Activated T-cell treated with anti-CD3 and anti-CD28 coated beads for 4 hours (primary cell): Measurements from ENCODE around the gene AURKAIP1.

ENCODE experiments used
- DNase-seq: peaks from one replicate; pipeline ENCODE4 v3.0.0-alpha.2; 2020

AURKAIP1 gene

DNA sequence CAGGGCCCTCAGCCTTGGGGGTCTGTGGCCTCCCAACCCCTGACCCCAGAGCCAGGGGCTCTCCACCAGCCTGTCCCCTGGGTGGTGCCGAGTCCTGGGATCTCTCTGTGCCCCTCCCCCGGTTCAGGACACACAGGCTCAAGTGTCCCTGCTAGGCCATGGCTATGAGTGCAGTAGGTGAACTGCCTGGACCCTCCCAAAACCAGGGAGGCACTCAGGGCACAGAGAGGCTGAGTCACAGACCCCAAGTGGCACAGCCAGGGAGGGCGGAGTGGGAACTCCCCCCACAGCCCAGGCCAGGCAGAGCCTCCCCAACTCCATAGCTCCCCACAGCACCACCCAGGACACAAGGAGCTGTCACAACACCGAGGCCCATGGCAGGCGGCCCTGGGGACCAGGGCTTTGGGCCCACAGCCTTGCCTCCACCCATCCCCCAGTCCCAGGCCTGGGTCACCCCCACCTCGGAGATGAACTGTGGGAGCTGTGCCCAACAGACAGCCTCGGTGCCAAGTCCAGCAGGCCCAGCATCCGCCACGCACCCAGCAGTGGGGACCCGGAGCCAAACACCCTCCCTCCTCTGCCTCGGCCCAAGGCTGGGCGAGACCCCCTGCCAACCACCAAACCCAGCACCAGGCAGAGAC is 29.0 kb downstream of the AURKAIP1 start:
- DNase-seq: no peak

DNA sequence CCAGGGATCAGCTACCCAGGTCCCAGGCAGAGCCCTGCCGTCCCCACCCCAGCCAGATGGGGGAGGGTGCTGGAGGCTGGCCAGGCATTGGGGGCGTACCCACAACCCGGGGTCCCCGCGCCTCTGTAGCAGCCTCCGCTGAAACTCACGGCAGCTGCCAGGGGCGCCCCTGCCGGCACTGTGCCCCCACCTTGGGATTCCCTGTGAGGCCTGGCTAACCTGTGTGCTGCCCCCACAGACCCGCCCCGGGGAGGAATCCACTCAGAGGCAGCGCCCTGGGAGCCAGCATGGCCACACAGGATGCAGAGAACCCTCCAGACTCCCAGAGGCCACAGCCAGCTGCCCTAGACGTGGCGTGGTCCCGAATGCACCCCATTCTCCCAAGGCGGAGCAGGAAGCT is 29.6 kb downstream of the AURKAIP1 start:
- no peak for DNase-seq

DNA sequence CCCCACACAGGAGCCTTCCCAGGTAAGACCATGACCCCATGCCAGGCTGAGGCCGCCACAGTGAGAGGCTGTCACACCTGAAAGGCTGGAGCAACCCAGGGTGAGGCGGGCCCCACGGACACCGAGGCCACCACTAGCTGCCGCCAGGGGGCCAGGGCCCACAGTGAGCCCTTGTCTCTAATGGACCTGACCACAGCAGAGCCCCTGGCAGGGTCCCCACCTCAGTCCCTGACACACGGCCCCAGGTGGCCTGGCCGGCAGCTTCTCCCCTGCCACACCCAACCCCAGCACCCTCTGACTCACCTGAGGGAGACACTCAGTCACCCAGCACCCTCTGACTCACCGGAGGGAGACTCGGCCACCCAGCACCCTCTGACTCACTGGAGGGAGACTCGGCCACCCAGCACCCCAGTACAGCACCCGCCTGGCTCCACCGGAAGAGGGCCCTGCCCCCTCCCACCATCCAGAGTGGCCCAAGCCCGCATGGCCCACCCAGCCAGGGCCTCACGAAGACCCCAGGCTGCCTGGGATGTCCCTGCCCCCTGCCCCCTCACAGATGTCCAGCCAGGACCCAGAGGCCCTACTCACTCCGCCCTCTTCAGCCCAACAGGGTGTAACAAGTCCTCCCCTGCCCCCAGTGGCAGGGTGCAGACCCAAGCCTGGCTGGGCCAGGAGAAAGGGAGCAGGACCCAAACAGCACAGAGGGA is 30.2 kb downstream of the AURKAIP1 start:
- DNase-seq: peak; percentile 31

DNA sequence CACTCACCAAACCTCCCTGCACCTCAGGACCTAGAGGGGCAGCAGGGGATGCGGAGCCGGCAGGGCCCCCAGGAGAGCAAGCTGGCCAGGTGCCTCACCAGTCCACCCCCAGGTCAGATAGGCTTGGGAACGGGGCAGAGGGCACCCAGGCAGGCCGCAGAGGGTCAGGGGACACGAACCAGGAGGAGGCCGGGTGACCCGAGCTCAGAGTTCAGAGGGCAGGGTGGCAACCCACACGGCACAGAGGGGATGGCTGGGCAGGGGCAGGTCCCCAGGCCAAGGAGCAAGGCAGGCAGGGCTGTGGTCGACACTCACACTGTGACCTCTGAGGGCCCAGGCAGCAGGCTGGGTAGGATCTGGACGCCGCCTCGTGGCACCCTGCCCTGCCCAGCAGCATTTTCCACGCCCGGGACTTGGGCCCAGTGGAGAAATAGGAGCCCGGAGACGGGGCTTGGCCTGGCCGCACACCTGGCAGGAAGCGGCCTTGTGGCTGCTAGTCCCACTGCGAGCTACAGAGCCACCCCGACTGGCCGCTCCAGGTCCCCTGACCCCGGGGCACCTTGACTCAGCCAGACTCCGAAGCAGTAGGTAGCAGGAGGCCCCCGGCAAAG is 31.1 kb downstream of the AURKAIP1 start:
- no peak for DNase-seq

DNA sequence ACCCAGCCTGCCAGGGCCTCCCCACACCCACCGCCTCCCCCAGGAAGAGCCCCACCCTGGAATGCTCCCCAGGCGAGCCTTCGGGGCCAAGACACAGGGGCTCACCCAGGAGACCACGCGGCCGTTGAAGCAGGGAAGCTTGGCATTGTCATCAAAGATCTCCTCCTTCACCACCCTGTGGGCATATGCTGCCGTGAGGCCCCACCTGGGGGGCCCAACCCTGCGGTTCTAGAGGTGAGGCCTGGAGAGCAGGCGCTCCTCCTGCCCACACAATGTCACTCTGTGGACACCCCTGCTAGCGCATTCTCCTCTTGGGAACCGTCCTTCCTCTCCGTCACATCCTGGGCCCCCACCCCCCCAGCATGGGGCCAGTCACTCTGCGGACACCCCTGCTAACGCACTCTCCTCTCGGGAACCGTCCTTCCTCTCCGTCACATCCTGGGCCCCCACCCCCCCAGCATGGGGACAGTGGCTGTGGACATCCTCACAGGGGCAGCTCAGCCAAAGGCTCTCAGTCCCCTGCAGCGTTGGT is 32.4 kb downstream of the AURKAIP1 start:
- DNase-seq: no peak

DNA sequence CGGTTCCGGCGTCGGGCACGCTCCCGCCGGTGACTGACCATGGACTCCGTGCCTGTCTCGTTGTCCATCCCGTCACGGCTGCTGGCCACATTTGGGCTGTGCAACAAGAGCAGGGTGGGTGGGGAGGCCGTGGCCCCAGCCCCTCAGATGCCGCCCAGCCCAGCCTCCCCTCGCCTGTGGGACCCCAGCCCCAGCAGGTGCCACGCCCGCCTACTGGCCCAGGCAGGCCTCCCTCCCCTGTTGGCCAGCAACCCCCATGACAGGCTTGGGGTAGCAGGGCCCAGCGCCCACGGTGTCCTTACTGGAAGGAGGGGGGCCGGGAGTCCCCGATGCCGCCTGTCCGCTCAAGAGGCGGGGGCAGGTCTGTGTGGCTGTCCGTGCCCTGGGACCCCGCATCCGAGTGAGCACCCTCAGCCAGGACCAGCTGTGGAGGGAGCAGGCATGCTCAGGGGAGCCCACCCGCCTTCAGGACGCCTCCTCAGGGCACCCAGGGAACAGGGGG is 32.9 kb downstream of the AURKAIP1 start:
- DNase-seq: no peak

DNA sequence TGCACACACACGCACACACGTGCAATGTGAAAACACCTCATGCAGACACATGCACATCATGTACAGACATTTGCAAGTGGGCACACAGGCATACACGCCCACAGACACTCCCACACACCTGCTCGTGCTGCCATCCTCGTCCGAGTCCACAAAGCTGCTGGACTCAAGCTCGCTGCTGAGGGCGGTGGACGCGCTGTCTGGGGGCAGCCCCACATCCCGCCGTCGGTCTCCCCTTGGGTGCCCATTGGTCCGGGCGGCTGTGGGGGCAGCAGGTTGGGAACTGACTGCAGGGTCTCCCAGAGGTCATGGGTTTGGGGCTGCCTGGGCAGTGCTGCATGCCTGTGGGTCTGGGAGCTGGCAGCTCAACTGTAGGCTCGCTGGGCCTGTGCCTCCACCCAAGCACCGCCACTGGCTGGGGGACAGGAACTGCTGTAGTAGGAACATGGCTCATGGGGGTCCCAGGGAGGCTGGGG is 33.4 kb downstream of the AURKAIP1 start:
- no peak for DNase-seq

DNA sequence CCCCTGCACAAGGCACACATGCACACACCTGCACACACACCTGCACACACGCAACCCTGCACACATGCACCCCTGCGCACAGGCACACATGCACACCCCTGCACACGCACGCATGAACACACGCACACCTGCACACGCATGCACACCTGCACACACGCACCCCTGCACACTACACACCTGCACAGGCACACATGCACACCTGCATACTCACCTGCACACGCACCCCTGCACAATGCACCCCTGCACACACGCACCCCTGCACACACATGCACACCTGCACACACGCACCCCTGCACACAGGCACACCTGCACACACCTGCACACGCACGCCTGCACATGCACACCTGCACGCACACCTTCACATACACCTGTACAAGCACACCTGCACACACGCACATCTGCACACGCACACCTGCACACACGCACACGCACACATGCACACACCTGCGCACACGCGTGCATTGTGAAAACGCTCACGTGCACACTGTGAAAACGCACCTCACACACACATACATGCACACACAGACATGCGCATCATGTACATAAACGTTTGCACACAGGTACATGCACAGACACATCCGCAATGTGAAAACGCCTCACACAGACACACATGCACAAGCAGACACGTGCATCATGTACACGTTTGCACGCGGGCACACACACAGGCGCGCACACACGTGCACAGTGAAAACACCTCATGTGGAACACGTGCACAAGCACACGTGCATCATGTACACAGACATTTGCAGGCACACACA is 34.0 kb downstream of the AURKAIP1 start:
- DNase-seq: no peak

DNA sequence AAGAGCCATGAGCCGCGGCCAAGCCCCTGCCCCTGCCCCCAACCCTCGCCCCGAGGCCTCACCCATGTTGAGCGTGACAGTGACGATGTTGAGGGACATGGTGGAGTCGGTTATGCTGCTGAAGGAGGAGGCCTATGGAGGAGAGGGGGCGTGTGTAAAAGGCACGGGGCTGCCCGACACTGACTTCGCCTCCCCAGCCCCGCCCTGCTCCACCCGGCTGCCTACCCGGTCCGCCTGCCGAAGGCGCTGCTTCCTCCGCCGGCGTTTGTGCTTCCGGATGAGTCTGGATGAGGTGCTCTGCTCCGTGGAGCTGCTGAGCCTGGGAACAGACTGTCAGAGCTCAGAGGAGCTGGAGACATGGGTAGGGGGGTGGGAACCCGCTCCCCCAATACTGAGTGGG is 34.8 kb downstream of the AURKAIP1 start:
- DNase-seq: no peak

DNA sequence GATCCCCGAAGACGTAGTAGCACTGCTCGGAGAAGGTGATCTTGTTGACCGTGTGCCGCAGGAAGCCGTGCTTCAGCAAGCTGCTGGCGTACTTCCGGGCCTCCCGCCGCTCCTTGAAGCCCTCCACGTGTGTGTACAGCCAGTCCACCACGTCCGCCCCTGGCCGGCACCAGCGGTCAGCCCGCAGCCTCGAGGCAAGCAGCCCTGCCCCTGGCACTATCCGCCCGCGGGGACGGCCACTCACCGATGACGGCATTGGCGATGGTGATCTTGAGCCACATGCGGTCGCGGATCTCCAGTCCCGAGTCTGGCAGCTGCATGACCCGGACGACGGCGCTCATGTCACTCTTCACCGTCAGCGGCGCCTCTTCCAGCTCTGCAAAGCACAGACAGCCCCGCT is 36.7 kb downstream of the AURKAIP1 start:
- DNase-seq: no peak

DNA sequence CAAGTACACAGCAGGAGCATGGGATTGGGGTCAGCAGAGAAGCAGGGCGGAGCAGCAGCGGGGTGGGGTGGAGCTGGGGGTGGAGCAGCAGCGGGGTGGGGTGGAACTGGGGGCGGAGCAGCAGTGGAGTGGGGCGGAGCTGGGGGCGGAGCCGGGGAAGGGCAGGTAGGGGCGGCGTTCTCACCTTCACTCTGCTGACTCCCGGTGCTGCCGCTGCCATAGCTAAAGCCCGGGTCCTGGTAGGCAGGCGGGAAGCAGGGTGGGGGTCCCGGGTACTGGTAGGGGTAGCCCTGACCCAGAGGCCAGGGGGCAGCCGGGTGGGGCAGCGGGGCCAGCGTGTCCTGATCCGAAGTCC is 37.2 kb downstream of the AURKAIP1 start:
- no peak for DNase-seq

DNA sequence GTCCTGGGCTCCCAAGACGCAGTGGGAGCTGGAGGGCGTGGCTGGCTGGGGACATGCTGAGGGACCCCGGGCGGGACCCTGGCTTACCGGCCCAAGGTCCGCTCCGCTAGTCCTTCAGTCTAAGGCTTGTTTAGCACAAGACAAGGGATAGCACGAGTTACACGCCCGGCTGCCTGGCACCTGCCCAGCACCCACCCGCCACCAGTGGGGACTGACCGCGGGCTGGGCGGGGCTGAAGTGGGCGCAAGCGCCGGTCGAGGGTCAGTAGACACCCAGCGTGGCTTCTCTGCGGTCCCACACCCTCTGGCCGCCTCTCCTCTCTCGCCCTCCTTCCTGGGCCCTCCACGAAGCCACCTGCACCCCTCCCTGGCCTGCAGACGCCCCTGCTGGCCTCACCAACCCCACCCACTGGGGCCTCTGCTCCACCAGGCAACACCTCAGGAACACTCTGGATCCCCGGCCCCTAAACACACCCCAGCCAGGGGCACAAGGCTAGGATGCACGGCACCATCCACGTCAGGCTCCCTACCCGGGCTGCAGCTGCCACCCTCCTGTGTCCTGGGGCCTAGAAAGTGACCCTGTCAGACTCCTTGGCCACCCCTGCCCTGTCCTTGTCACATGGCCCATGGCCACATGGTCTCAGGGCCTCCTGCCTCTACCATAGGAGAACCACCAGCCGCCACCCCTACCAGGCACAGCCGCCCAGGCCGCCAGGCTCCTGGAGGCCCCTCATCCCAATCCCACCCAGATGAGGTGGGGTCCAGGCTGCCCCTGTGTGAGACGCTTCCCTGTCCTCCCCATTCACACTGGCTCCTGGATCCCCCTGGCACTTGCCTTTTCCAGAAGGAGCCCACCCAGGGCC is 37.8 kb downstream of the AURKAIP1 start:
- DNase-seq: no peak

DNA sequence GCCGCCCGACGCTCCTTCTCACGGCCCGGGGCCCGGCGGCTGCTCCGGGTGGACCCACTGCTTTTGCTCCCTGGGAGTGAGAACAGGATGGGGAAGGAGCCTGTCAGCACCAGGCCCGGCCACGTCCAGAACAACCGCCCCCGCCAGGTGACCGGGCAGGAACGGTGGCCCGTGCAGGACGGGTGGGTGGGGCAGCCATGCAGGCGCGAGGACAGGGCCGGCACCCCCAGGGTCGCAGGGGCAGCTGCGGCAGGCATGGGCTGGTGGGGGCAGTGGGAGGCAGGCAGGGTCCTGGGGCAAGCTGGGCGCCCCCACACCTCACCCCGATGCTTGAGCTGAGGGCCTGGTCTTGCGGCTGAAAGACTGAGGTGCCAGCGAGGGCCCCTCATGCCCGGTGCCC is 38.6 kb downstream of the AURKAIP1 start:
- no peak for DNase-seq

DNA sequence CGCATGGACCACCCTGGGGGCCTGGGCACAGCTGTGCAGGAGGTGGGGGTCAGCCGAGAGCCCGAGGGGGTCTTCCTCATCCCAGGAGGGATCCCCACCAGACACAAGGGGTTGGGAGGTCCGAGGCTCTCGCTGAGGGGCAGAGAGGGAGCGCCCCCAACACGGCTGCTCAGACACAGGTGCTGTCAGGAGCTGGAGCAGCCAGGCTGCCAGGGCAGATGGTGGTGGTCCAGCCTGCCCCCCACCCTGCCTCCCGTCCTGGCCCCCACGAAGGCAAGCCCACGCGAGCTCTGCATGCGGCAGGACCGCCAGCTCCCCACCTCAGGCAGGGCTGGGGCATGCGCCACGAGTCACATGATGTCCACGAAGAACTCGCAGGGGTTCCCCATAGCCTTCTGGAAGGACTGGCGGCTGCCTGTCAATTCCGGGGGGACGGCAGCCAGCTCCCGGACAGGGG is 39.2 kb downstream of the AURKAIP1 start:
- DNase-seq: no peak

DNA sequence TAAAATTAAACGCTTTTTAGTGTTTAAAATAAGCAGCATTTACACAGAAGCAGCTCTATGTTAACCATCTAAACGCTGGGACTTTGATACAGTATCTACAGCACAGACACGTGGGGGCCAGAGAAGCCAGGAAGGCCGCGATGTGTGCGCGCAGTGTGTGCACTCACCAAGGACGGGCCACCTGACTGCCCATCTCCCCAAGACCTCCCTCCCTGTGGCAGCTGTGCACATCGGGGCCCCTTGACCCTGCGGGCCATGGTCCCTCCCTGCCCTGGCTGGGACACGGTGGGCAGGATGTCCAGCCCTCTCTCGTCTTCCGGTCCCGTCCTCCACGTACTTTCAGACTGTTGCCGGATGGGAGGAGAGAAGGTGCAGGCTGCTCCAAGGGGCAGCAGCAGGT is 39.7 kb downstream of the AURKAIP1 start:
- no peak for DNase-seq

DNA sequence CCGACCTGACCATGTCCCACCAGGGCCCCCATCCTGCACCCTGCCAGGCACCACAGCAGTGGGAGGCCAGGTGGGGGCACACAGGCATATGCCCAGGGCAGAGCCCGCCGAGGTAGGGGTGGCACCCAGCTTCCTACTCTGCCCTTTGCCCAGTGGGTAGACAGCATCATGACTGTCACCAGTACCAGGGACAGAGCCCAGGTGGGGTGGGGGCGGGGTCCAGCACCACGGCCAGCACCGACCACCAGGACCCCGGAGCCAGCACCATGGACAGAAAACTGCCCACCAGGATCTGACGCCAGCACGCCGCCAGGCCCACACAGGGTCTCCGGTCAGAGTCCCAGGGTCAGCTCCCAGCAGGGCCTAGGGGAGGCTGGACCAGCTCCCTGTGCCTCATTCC is 40.2 kb downstream of the AURKAIP1 start:
- no peak for DNase-seq

DNA sequence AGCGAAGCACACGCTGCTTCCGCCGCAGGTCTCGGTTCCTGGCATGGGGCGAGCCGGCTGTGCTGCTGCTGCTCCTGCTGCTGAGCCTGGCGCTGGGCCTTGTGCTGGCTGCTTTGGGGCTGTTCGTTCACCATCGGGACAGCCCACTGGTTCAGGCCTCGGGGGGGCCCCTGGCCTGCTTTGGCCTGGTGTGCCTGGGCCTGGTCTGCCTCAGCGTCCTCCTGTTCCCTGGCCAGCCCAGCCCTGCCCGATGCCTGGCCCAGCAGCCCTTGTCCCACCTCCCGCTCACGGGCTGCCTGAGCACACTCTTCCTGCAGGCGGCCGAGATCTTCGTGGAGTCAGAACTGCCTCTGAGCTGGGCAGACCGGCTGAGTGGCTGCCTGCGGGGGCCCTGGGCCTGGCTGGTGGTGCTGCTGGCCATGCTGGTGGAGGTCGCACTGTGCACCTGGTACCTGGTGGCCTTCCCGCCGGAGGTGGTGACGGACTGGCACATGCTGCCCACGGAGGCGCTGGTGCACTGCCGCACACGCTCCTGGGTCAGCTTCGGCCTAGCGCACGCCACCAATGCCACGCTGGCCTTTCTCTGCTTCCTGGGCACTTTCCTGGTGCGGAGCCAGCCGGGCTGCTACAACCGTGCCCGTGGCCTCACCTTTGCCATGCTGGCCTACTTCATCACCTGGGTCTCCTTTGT is 41.3 kb downstream of the AURKAIP1 start:
- DNase-seq: no peak

DNA sequence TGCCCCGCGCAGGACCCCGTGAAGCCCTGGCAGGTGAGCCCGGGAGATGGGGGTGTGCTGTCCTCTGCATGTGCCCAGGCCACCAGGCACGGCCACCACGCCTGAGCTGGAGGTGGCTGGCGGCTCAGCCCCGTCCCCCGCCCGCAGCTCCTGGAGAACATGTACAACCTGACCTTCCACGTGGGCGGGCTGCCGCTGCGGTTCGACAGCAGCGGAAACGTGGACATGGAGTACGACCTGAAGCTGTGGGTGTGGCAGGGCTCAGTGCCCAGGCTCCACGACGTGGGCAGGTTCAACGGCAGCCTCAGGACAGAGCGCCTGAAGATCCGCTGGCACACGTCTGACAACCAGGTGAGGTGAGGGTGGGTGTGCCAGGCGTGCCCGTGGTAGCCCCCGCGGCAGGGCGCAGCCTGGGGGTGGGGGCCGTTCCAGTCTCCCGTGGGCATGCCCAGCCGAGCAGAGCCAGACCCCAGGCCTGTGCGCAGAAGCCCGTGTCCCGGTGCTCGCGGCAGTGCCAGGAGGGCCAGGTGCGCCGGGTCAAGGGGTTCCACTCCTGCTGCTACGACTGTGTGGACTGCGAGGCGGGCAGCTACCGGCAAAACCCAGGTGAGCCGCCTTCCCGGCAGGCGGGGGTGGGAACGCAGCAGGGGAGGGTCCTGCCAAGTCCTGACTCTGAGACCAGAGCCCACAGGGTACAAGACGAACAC is 42.1 kb downstream of the AURKAIP1 start:
- DNase-seq: no peak

DNA sequence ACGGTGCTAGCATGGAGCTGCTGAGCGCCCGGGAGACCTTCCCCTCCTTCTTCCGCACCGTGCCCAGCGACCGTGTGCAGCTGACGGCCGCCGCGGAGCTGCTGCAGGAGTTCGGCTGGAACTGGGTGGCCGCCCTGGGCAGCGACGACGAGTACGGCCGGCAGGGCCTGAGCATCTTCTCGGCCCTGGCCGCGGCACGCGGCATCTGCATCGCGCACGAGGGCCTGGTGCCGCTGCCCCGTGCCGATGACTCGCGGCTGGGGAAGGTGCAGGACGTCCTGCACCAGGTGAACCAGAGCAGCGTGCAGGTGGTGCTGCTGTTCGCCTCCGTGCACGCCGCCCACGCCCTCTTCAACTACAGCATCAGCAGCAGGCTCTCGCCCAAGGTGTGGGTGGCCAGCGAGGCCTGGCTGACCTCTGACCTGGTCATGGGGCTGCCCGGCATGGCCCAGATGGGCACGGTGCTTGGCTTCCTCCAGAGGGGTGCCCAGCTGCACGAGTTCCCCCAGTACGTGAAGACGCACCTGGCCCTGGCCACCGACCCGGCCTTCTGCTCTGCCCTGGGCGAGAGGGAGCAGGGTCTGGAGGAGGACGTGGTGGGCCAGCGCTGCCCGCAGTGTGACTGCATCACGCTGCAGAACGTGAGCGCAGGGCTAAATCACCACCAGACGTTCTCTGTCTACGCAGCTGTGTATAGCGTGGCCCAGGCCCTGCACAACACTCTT is 42.8 kb downstream of the AURKAIP1 start:
- DNase-seq: no peak
